Aortic smooth muscle cell (primary cell): ENCODE data around the gene KLHDC1. TPM values are rescaled to one million over a fixed set of nuclear protein-coding genes. Genes with fewer than 3 reads are reported as not detected.

Experiments used
- total RNA-seq: library from RNA; depleted of rRNA; stranded (reverse); fragments of >200 nt; gene quantifications from 2 replicates; pipeline ENCODE4 v1.2.3, GENCODE V29; 2014

KLHDC1 gene
- 2.2 and 3.8 TPM in 2 replicates for total RNA-seq

GRCh38 chr14:49692811-49693734 is at the start of gene KLHDC1:
Gene KLHDC1 (plus strand): TSS chr14:49693120. CDS start chr14:49693195, 75 bp downstream.

GRCh38 chr14:49687942-49688700 is 4.8 kb upstream of the KLHDC1 start, which contains the start of gene POLE2:
Gene POLE2 (minus strand): TSS chr14:49688214. CDS start chr14:49688203, 11 bp downstream.

GRCh38 chr14:49767571-49768300 is 74.8 kb downstream of the KLHDC1 start, which contains the start of gene KLHDC2:
Gene KLHDC2 (plus strand): TSS chr14:49768153. CDS start chr14:49768469, 316 bp downstream.

Other genes with a start within 250 kb of the KLHDC1 start
- gene RPS29, start 106.7 kb upstream of the KLHDC1 start, total RNA-seq: 912 and 1,352 TPM in 2 replicates
- gene LRR1, start 94.2 kb upstream of the KLHDC1 start, total RNA-seq: 15.9 and 21.1 TPM in 2 replicates
- gene RPL36AL, start 72.5 kb upstream of the KLHDC1 start, total RNA-seq: 425 and 430 TPM in 2 replicates
- 80.4 and 90.8 TPM in 2 replicates for gene MGAT2, start 72.3 kb upstream of the KLHDC1 start, total RNA-seq
- 7.1 and 8.3 TPM in 2 replicates for gene DNAAF2, start 57.9 kb upstream of the KLHDC1 start, total RNA-seq
- gene POLE2, start 4.9 kb upstream of the KLHDC1 start, total RNA-seq: 7.7 and 10.3 TPM in 2 replicates
- gene KLHDC2, start 75.0 kb downstream of the KLHDC1 start, total RNA-seq: 109 and 131 TPM in 2 replicates
- gene NEMF, start 159.7 kb downstream of the KLHDC1 start, total RNA-seq: 69.8 and 81.7 TPM in 2 replicates
- 69.3 and 70.2 TPM in 2 replicates for gene ARF6, start 200.0 kb downstream of the KLHDC1 start, total RNA-seq